GM19372 (cell line): ENCODE results near the gene PRR23E.

Experiments
- ATAC-seq: cut with Tn5 transposase; IDR thresholded peaks from one replicate; pipeline ENCODE4 v1.9.1; 2021; ENCODE audit warnings: mild to moderate bottlenecking, low read depth, moderate library complexity; ENCODE audit not compliant: unreplicated experiment

PRR23E gene

DNA sequence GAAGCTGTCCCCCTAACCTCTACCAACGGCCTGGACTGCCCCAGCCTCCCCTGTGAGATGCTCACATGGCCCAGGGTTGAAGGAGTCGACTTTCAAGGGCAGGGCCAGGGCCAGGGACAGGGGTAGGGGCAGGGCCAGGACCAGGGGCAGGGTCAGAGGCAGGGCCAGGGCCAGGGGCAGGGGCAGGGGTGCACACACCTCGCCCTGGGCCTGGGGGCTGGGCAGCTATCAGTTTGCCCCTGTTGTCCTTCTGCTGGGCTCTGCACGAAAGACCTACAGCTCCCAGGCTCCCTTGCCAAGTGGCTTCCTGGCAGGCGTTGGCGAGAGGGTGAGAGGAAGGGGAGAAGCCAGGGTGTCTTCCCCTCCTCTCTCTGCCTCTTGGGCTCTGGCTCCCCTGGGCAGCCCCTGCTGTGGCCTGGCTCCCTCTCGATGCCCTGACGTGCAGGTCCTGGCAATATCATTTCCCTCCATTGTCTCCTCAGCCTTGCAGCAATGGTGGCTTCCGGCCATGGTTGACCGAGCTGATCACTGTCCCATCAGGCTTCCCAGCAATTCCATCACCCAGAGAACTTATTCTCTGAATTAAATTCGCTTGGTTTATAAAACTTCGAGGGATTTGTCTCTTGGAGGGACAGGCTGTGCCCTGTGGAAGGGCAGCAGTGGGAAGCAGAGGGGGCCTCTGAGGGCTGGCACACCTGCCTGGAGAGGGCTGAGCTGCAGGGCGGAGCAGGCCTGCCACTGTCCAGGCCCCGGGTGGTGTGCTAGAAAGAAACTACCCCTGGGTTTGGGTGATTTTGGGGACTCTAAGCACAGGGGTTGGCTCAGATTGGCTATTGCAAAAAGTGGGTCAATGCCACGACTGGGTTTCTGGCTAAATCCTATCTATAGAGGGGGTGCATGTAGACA is 13.9 kb downstream of the PRR23E start:
- no peak for ATAC-seq

DNA sequence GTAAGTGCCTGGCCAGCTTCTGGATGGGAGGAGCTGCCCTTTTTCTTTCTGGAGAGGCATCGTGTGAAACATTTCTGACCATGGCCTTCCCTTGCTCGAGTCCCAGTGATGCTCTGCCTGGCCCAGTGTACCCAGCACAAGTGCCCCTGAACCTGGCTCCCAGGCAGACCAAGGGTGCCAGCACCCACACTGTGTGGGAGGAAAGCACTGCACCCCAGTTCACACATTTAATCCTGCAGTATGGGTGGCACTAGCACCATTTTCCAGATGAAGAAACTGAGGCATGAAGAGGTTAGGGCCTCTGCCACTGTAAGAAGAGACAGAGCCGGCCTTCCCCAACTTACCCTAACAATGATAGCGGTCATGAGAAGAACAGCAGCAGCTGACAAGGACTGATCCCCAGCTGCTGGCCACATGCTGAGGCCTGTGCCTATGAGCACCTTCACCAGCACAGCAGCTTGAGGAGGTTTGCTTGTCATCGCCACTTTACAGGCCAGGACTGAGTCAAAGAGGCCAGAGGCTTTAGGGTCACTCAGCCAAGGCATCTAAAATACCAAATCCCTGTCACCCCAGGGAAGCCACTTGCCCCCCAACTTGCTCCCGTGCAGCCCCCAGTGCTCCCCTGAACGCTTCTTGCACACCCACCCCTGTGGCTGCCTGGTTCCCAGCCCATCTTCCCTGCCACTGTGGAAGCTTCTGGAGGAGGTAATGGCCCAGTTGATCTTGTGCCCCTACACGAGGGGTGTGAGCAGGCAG is 15.0 kb downstream of the PRR23E start:
- no peak for ATAC-seq

DNA sequence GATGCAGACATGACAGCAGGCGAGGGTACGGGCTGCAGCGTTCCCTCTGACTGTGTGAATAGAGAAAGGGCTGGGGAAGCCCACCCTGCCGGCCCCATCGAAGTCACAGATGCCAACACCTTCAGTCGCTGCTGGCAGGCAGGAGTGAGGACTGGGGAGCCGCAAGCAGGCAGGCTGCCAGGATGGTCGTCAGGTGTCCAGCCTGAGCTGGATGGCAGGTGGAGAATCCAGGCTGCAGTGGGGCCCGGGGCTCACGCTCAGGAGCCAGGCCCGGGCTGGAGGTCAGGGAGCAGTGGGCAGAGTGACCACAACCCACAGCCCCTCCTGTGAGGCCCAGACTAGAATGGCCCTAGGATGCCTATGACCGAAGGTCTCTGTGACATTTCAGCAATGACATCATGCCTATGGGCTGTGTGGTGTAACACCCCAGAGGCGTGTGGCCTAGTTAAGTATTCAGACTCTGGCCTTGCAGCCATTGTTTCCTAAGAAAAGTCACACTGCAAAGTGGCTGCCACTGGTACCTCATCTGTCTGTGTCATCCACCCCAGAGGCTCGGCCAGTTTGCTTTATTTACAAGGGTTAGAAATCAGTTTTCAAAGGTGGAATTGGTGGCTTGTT is 15.7 kb downstream of the PRR23E start:
- ATAC-seq: no peak

DNA sequence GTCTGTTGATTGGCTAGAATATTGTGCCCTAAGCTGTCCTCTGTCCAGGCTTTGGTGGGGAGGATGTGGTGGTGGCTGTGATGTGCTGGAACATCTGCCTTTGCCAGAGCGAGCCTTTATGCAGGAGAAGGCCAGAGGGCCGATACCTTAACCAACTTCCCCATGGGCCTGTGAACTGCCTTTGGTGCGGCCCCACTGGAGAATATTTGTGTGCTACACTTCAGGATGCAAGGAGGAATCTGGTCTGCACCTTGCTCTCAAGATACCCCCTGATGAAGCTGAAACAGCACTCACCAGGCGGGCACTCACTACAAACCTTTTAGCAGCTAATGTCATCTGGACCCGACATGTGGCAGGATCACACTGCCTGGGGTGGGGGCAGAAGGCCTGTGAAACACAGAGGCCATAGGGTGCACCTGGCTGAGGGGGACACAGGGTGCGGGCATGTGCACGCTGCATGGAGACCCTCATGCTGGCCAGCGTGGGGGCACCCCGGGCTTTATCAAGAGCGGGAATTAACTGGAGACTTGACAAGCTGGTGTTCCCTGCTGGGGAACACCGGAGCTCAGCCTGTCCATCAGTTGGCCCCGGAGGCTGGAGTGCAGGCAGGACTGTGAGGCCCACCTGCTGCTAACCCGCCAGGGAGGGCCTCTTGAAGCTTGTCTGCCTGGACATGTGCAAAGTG is 16.4 kb downstream of the PRR23E start:
- ATAC-seq: no peak

DNA sequence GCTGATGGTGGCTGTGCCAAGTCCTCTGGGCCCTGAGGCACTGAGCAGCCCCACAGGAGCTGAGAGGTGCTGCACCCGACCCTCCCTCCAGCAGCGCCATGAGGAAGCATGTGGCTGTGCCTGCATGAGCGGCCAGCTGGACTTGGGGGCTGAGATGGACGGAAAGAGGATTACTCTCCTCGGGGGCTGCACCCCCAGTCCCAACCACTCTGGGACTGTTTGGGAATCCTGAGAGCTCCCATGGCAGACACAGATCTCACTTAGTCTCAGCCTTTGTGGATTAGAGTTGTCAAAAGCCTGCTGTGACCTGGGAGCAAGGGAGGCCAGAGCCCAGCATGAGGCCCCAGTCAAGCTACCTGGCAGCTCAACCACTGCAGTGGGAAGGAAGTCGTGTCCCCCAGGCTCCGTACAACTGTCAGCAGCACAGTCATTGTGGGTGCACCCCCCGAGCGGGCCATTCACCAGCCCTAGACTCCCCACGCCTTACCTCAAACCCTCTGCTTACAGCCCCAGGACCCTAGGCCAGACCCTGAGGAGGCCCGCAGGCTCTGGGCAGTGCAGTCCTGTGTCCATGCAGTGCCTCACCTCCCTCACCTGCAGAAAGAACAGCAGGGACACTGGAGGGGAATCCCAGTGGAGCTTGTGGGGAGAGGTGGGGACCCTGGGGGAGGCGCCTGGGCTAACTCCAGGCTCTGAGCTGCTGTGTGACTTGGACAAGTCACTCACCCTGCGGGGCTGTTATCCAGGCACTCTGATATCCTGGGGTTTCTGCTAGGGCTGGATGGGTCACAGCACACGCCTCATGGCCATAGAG is 17.1 kb downstream of the PRR23E start:
- ATAC-seq: no peak

DNA sequence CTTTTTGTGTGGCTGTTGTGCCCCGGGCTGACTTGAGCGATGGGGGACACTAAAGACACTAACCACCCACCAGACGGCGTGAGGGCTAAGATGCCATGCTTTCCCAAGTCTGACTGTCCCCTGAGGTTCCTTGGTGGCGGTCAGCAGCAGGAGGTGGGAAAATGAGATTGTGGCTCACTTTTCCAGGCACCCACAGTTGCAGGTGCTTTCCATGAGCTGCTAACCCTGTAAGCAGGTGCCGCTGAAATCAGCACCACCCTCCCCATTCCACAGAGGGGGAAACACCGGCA is 17.7 kb downstream of the PRR23E start:
- no peak for ATAC-seq

DNA sequence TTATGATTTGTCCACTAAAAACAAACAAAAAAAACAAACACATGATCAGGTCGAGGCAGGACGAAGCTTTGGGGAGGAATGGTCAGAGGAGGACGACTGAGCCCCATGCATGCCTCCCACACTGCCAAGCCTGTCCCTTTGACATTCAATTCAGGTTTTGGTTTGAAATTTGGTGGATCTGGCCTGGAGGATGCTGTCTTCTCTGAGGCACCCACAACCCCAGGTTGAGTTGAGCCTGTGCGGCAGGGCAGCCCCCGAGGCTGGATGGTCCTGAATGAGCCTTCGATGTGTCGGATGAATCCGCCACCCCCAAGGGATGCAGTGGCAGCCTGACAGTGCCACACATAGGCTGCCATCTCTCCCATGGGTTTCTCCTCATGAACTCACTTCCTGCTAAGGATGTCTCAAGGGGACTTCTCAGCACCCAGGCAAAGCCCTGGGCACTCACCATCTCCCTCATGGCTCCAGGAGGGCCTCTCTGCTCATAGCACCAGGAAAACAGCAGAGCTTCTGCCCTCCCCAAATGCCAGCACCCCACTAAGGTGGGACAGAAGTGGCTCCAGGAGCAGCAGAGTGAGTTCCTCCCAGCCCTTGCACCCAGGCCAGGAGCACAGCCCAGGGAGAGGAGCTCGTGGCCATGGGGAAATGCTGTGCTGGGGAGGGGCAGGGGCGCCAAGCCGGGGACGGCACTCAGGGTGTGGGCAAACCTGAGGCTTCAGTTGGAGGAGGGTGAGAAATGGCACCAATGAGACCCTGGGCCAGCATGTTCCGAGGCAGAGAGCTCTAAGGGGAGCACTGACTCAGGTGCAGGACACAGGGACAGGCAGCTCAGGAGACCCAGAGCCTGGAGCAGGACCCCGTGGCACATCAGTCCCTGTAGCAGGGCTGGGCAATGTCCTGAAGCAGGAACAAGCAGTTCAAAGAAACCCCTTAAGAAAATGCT is 18.5 kb downstream of the PRR23E start:
- no peak for ATAC-seq

DNA sequence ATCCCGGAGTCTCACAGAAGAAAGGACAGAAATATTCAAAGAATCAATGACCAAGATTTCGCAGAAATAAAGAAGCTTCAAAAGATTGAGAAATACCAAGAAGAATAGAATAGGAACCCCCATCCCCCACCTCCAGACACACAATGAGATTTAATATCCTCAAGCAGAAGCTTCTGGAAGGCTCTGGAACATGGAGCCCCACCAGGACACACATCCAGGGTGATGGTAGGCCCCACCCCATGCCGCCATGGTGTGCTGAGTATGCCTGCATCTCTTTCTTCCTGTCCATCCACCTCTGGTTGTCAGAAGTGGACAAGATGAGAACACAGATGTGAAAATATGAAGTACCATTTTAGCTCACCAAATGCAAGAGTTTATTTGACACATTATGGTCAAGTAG is 19.3 kb downstream of the PRR23E start:
- ATAC-seq: no peak

DNA sequence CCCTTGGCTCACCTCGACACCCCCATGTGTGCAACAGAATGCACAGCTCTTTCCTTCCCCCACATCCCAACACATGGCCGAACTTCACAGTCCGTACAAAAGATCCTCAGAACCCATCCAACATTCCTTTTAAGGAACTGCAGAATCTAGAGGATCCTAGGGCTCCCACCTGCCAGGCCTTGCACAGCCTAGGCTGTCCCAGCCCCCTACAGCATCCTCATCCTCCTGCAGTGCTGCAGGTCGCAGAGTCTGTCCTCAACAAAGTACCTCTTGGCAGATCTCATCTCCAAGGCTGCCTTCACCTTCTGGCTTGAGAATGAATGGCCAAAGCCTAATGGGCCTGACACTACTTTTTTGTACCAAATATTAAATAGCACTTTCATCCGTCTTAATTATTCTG is 19.8 kb downstream of the PRR23E start:
- ATAC-seq: no peak

DNA sequence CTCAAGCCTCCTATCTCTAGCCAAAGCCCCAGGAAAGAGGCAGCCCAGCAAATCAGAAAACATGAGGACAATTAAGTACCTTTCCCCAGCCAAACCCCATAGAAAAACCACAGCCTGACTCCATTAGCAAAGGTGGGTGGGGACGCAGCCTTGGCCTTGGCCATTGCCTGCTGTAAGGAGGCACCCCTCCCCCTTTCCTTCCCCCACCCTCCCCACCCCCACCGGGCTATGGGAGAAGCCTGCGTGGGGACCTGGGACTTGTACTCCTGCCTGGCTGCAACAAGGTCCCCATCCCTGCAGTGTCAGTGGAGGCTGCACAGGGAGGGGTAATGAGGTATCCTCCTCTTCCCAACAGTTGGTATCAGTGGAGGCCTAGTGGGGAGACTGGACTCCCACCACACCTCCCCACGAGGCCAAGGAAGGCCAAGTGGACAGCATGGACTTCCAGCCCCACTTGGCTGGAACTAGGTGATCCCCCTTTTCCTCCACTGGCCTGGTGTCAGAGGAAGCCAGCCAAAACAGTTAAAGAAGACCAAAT is 20.5 kb downstream of the PRR23E start:
- no peak for ATAC-seq

DNA sequence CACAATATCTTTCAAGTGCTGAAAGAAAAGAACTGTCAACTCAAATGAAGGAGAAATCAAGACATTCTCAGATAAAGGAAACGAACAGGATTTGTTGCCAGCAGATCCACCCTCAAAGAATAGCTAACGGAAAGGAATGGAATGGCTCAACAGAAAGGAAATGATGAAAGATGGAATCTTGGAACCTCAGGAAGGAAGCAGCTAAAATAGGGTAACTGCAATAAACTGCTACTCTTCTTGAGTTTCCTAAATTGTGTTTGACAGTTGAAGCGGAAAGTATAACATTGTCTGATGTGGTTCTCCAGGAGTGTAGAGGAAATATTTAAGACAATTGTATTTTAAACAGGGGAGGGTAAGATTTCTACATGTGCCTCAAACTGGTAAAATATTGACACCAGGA is 22.0 kb downstream of the PRR23E start:
- no peak for ATAC-seq

DNA sequence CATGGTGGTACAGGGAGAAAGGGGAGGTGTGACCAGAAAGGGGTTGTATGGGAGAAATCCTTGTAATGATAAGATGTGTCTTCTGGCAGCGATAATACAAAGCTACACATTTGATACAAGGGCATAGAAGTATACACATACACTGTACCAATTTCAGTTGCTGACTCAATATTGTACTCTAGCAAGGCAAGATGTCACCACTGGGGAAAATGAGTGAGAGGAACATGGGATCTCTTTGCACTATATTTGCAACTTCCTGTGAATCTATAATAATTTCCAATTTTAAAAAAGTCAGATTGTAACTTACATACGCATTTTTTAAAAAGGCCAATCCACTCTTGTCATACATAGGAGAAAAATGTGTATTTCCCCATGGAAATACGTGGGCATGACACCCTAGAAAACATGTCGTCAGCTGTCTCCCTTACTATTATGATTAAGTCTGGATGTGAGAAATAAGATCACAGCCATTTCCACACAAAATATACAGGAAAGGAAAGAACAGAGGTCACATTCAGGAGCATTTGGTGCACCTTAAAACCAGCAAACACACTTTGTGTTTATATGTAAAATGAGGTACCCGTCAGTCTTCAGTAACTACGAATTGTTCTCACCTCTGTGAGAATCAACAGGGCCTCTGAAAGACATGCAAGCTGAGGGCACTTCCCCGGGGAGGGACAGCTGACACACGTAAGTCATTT is 22.9 kb downstream of the PRR23E start:
- ATAC-seq: no peak

DNA sequence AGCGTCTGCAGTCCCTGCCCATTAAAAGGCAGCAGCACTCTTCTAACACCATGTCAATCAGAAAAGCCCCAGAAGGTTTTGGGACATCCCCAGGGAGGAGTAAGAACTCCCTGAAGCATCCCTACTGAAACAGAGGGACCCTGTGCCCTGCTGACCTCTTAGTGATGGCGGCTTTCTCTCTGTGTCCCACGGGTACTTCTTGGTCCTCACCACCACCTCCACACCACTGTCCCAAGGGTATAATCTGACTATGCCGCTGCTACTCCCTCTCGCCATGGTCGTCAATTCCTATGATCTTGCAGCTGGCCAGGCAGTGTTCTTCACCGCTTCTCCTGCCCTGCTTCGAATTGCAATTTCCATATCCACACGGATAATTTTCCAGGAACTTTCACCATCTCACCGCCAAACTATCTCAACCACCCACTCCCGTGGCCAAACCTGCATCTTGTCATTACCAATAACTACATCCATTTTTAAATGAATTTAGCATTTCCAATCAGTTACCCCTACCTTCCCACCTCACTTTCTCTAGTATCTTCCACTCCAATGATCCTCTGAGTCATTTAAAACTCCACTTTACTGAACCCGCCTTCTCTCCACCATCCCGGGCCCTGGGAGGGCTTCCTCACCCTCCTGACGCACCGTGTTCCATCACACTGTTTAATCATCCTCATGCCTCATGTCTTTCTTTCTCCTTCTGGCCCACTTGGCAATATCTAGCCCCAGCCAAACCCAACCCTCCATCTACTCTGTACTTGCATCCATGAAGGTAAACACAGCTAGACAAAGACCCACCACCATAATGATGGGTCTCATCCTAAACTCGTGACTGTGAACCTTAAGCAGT is 23.7 kb downstream of the PRR23E start:
- ATAC-seq: no peak

DNA sequence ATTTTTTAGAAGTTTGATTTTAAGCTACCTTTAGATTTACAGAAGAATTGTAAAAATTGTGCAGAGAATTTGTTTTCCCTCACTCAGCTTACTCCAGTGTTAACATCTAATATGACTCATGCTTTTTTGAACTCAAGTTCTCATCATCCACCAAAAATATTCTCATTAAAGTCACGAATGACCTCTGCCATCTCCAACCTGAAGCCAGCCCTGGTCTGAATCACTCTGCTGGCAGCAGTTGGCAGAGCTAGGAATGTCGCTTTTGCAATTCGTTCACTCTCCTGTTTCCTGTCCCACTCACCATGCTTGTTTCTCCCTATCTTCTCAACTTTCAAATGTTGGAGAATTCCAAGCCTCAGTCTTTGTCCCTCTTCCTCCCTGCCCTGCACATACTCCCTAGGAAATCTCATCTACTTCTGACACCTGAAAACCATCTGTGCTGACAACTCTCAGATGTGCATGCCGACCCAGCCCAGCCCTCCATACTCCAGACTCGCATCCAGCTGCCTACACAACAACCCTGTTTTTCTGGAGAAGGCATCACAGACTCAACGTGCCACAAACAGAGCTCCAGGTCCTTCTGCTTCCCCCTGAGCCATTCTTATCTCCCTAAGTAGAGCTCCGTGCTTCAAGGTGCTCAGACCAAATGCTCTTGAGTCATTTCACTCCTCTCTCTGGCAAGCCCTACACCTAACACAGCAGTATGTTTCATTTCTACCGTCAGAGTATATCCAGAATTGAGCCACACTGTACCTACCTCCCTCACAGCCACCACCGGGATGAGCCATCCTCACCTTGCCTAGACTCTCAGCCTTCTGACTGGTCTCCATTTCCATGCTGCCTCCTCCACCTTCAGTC is 24.9 kb downstream of the PRR23E start:
- no peak for ATAC-seq

DNA sequence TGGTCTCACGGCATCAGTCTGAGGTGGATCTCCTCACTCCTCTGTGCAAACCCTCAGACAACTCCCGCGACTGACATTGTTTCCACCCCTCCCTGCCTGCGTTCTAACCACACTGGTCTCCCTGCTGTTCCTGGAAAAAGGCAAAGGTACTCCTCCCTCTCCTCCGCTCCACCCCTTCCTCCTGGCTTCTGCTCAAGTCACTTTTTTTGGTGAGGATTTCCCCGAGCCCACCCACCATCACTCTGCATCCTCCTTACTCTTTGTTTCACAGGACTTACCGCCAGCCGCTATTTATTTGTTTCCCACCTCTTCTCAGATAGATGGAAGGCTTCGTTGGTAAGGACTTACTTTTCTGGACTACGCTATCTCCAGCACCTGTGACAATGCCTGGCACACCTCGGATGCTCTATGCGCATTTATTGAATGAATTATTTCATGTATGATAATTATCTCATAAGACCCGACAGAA is 25.6 kb downstream of the PRR23E start:
- no peak for ATAC-seq

DNA sequence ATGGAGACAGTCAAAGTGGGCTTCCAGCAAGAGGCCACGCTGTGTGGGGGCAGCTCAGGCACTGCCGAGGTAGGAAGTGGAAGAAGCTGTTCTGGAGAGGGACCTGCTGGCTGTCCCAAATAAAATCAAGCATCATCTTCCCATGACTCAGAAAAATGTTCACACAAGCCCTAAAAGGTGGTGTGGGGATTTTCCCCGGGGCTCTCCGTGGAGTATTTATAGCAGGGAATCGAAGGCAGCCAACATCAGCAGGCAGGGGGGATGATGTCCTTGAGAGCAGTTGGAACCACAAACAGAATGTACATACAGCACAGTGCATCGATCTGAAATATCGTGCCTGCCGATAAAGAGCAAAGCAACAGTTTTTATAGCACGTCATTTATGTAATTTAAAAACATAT is 27.6 kb downstream of the PRR23E start:
- ATAC-seq: no peak
